RPMI7951 (cell line): ENCODE results near the gene ZFYVE1. TPM values are rescaled to one million over a fixed set of nuclear protein-coding genes. Genes with fewer than 3 reads are reported as not detected.
"Not testable (repeated sequence)": the region's sequence is repeated elsewhere in the genome, so short reads cannot be mapped to it uniquely, and the experiment has no call there.

Source experiments
- DNase-seq: peaks from one replicate; pipeline ENCODE4 v3.0.0-alpha.2; 2012; ENCODE audit warnings: low read depth
- total RNA-seq: library from RNA; depleted of rRNA; stranded (reverse); fragments of >200 nt; shearing (Covaris generic); gene quantifications from 2 replicates; pipeline ENCODE4 v1.2.3, GENCODE V29; 2014; rRNA removed

Gene ZFYVE1, protein sequence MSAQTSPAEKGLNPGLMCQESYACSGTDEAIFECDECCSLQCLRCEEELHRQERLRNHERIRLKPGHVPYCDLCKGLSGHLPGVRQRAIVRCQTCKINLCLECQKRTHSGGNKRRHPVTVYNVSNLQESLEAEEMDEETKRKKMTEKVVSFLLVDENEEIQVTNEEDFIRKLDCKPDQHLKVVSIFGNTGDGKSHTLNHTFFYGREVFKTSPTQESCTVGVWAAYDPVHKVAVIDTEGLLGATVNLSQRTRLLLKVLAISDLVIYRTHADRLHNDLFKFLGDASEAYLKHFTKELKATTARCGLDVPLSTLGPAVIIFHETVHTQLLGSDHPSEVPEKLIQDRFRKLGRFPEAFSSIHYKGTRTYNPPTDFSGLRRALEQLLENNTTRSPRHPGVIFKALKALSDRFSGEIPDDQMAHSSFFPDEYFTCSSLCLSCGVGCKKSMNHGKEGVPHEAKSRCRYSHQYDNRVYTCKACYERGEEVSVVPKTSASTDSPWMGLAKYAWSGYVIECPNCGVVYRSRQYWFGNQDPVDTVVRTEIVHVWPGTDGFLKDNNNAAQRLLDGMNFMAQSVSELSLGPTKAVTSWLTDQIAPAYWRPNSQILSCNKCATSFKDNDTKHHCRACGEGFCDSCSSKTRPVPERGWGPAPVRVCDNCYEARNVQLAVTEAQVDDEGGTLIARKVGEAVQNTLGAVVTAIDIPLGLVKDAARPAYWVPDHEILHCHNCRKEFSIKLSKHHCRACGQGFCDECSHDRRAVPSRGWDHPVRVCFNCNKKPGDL
- total RNA-seq, result 7.3 and 8.1 TPM in 2 replicates

DNA sequence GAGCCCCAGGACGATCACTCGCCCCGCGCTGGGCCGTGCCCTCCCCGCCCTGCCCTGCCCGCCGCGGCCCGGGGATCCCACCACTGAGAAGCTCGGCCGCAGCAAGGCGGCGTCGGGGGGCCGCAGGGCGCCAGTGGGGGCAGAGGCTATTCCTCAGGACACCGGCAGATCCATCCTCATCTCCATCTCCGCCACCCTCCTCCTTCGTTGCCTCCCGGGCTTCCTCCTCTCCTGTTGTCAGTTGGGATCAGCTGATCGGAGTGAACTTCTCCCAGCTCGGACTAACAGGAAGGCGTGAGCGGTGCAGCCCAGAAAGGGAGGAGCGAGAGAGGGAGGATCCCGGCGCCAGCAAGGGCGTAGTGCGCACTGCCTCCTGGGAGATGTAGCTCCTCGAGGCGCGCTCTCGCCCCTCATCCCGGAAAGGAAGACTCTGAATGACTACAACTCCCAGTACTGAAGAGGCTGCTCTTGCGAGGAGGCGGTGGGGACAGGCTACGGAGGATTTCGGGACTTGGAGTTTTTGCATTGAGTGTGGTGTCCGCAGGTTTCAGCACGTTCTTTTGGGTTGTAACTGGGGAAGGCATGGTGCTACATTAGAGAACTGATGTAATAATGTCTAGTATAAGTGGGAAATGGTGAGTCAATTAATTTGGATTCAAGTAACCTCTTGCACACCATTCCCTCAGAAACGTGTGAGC is at the start of gene ZFYVE1:
ZFYVE1 (minus strand) TSS at position 262 of the 698 bp plus-strand sequence. CDS start 2,598 bp downstream, outside the sequence.
- peak; percentile 97 for DNase-seq

DNA sequence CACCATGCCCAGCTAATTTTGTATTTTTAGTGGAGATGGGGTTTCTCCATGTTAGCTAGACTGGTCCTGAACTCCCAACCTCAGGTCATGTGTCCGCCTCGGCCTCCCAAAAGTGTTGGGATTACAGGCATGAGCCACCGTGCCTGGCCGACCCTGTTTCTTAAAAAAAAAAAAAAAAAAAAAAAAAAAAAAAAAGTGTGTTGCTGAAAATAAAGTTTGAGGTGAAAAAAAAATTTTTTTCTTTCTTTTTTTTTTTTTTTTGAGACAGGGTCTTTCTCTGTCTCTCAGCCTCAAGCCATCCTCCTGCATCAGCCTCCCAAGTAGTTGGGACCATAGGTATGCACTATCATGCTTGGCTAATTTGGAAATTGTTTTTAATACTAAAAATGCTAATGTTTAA is 42.7 kb upstream of the ZFYVE1 start:
- DNase-seq, result no peak

DNA sequence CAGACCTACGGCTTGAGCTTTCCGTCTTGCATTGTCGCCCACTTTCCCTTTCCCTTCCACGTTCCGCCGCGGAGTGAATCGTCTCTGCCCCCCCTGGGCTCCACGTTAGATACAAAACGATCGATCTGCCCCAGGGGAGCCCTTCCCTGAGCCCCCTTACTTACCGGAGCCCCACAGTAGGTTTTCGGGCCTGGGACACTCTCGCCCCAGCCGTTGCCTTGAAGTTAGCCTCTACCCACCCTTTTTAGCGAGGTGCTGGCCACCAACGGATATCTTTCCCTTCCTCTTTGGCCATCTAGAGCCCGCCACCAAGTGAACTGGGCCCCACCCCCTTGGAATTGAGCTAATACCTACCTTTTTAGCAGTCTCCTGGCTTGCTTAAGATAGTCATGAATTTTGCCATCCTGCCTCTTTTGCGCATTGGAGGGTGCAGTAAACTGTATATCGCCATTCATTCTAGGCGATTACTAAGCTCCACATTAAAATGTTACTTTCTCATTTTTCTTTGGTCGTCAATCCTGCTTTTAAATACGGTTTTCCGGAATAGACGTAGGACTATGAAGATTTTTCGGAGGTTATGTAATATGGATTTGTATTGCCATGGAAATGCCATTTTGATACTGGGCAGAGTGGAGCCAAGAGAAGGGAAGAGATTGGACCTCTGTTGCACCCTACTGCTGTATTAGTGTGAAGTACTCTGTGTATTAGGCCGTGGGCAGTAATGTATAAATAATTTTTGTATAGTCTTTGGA is 32.2 kb upstream of the ZFYVE1 start:
- peak; percentile 36 for DNase-seq

DNA sequence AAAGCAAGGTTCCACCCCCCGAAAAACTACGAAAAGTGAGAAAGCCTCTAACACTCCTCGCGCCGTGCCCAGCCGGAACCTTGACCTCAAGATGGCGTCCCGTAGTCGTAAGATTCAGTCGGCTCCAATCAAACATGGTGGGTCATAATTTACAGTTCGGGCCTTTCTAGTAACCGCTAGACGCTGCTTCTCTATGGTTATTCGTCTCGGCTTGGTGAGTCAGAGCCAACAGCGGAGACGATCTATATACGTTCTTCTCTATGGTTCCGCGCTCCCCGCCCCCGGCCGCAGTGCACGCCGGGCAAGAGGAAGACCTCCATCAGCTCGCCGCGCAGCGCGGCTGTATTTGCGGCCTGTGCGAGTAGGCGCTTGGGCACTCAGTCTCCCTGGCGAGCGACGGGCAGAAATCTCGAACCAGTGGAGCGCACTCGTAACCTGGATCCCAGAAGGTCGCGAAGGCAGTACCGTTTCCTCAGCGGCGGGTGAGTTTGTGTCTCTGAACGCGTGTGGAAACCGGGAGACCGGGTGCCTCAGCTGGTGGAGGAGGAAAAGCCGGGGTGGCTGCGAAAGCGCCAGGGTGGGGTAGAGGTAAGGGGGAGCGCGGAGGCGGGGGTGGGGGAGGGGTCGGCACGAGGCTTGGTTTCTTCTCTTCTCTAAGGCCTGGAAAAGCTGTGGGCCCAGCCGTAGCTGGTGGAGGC is 31.5 kb upstream of the ZFYVE1 start, which contains the start of gene RBM25:
RBM25 (plus strand) TSS at position 311 of the 698 bp plus-strand sequence. CDS start 13,108 bp downstream, outside the sequence.
- peak; percentile 98 for DNase-seq

DNA sequence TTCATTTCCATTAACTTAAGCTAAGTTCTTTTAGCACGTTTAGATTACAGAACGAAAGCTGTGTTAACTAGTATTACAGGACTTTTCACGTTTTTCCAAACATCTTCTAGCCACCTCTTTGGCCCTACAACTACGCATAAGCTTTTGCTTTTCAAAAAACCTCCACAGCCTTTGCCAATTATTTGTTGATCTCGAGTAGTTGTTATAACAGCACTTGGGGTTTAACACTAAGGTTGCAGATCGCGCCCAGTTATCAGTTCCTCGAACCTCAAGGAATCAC is 31.0 kb upstream of the ZFYVE1 start:
- DNase-seq, result no peak

DNA sequence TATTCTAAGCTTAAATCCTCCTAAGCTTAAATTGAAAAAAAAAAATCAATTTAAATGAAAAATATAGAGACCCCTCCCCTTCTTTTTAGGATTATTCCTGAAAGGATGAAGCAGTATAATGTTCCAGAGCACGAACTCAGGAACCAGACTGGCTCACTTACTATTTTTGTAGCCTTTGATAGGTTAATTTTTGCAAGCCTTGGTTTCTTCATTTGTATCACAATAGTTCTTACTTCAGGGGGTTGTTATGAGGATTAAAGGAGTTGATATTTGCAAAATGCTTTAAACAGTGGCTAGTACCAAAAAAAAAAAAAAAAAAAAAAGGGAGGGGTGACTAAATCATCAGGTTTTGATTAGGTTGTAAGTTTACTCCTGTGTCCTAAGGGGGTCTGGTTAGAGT is 28.3 kb upstream of the ZFYVE1 start:
- no peak for DNase-seq

DNA sequence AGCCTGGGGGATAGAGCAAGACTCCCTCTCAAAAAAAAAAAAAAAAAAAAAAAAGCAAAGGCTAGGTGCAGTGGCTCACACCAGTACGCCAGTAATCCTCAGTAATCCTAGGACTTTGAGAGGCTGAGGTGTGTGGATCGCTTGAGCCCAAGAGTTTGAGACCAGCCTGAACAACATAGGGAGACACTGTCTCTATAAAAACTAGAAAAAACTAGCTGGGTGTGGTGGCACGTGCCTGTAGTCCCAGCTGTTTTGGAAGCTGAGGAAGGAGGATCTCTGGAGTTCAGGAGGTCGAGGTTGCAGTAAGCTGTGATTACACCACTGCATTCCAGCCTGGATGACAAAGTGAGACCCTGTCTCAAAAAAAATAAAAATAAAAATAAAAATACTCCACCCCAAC is 22.5 kb upstream of the ZFYVE1 start:
- no peak for DNase-seq

DNA sequence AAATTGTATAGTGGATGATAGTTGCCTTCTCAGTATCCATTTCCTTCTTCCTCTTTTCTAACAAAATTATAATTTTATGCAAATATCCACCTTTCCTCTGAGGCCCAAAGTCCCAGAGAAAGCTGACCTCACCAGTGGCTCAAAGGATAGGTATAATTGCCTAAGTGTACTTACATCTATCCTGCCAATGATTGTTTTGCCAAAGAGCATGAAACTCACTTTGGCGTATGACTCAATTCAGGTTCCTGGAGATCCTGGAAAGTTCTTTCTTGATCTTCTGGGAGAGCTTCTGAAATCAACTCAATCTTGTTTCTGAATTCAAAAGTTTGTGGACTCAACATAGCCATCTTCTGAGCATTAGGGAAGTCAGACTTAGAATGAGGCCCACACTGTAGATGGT is 20.9 kb upstream of the ZFYVE1 start:
- no peak for DNase-seq

DNA sequence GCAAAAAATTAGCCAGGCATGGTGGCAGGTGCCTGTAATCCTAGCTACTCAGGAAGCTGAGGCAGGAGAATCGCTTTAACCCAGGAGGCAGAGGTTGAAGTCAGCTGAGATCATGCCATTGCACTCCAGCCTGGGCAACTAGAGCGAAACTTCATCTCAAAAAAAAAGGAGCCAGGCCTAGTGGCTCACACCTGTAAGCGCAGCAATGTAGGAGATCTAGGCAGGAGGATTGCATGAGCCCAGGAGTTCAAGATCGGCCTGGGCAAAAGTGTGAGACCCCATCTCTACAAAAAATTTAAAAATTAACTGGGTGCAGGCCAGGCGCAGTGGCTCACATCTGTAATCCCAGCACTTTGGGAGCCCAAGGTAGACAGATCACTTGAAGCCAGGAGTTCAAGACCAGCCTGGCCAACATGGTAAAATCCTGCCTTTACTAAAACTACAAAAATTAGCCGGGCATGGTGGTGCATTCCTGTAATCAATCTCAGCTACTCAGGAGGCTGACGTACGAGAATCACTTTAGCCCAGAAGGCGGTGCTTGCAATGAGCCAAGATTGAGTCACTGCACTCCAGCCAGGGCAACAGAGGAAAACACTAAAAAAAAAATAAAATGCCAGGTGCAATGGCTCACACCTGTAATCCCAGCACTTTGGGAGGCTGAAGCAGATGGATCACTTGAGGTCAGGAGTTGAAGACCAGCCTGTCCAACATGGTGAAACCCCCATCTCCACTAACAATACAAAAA is 10.0 kb upstream of the ZFYVE1 start:
- not testable (repeated sequence) for DNase-seq

DNA sequence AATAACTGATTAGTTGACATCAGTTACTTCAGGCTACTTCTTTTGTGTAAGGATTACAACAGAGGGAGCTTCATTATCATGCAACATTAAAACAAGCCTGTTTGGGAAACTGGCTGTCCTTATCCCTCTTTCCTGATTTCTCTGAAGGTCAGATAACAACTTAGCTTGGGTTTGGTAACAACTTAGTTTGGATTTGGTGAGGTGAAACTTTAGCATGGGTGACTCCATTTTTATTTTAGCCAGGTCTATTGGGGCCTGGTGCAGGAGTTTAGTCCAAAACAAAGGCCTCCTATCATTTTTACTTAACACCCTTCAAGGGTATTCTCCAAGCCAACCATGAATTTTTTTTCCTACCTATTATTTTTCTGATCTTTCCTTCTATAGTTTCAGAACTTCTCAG is 1.1 kb upstream of the ZFYVE1 start:
- DNase-seq, result no peak

DNA sequence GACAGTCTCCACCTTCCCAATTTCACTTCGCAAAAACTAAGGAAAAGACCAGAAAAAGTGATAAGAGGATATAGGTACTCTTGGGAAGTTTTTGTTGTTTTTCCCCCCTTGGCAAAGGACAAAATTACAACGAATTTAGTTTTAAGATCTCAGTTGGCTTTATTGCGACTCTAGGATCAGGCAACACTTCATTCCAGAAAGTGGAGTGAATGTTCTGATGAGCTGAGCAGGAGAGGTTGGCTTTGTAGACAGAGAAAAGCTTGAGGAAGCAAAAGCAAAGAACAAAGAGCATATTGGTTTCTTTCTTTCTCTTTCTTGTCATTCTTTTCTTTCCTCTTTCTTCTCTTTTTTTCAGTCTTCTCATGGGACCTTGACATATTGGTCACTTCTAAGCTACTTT is 640 bp upstream of the ZFYVE1 start:
- no peak for DNase-seq

DNA sequence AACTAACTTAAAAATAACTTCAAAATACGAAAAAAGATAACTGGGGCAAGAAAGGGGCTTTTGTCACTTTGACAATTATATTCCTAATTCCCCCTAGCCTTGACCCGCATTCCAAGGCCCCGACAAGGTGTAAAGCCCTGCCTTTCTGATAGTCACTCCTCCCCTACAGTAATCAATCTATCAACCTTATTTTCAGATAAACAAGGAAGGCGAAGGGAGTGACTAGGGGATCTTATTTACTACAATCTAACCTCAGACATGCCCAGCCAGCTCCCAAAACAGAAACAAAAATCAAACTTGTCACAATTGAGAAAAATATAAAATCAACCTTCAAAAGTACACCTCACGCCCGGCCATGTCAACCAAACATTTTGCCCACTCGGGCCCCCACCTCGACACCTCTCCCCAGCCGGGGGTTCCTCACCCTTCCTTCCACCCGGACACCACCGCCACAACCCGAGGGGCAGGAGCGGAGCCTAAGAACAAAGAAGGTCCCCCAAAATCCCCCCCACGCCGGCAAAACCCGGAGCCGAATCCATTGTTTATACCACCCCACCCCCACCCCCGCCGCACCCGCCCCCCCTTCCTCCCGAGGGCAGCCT is 562 bp downstream of the ZFYVE1 start:
- DNase-seq, result no peak

DNA sequence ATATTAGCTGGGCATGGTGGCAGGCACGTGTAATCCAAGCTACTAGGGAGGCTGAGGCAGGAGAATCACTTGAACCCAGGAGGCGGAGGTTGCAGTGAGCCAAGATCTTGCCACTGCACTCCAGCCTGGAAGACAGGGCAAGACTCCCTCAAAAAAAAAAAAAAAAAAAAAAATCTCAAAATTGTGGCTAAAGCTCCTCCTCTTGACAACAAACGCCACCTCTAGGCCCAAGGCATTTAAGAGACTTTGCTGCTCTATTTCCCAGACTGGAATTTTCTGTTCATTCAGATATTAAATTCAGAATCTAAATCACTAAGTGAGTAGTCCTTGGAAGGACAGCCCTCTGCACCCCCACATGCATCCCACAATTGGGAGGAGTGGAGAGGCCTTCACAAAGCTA is 1.4 kb downstream of the ZFYVE1 start:
- peak; percentile 19 for DNase-seq

DNA sequence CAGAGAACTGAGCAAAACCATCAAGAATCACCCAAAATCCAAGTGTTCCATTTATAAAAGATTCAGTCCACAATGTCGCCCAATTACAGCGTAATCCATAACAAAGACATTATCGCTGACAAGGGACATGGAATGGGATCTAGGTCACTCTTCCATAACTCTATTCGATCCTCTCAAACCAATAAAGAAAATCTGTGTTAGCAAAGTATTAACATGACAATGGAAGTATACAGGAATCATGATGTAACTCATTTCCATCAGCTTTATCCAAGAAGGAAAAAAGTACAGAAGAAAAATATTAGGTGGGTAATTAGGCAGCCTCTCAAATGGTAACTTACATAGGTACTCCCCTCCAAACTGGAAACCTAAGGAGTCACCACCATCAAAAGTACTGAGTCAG is 4.9 kb downstream of the ZFYVE1 start:
- DNase-seq, result no peak

DNA sequence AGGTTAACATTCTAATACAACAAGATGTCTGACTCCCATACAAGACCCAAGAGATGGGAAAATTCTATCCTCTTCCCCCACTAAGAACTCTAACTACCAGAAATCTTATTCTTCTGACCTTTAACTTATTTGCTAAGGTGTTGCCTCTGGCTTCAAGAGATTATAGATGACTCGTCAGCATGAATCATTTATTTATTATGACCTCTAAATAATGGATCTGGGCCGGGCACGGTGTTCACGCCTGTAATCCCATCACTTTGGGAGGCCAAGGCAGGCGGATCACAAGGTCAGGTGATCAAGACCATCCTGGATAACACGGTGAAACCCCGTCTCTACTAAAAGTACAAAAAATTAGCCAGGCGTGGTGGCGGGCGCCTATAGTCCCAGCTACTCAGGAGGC is 10.9 kb downstream of the ZFYVE1 start:
- not testable (repeated sequence) for DNase-seq

DNA sequence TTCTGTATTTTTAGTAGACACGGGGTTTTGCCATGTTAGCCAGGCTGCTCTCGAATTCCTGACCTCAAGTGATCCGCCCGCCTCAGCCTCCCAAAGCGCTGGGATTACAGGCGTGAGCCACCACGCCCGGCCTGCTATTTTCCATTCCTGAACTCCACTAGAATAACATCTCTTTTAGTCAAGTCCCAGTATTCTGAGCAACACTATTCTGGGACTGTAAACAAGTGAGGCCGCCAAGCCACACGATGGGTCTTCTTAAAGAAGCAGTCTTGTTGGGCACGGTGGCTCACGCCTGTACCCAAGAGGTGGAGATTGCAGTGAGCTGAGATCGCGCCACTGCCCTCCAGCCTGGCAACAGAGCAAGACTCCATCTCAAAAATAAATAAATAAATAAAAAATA is 11.4 kb downstream of the ZFYVE1 start:
- not testable (repeated sequence) for DNase-seq

DNA sequence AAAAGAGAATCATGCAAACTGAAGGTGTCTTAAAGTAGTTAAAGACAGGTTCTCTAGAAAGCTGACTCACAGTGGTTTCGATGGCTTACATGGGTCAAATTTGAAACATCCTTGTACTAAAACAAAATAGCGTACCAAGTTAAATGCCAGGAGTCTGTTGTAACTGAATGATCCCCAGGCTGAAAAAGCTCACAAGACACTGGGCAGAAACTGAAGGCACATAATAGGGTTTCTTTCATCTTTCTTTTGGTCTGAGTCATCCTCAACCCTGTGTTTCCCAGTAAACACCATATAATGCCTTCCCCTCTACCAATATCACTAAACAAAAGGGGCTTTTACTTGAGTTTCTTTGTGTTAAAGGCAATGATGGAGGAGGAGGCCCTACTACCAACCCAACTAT is 12.8 kb downstream of the ZFYVE1 start:
- DNase-seq, result peak; percentile 51

DNA sequence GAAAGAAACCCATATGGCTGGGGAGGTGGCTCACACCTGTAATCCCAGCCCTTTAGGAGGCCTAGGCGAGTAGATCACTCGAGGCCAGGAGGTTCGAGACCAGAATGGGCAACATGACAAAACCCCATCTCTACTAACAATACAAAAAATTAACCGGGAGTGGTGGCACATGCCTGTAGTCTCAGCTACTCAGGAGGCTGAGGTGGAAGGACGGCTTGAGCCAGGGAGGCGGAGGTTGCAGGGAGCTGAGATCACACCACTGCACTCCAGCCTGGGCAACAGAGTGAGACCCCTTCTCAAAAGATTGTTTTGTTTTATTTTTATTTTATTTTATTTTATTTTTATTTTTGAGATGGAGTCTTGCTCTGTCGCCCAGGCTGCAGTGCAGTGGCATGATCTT is 15.7 kb downstream of the ZFYVE1 start:
- DNase-seq, result not testable (repeated sequence)

DNA sequence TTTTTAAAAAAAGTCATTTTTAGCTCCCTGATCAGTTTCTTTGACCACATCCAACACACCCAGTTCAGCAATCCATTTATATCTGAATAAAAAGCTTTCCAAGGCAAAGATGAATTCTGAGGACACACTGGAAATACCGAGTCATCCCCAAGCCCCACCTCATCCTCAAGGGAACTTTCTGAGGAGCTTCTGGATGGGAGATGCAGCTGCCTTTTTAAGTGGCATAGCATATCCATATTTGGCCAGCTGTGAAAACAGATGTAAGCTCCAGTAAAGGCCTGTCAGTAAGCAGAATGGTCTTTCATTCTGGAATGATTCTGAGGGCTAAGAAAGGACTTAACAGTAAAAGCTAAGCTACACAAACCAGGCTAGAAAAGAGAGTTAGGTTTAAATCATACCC is 18.4 kb downstream of the ZFYVE1 start:
- peak; percentile 34 for DNase-seq

DNA sequence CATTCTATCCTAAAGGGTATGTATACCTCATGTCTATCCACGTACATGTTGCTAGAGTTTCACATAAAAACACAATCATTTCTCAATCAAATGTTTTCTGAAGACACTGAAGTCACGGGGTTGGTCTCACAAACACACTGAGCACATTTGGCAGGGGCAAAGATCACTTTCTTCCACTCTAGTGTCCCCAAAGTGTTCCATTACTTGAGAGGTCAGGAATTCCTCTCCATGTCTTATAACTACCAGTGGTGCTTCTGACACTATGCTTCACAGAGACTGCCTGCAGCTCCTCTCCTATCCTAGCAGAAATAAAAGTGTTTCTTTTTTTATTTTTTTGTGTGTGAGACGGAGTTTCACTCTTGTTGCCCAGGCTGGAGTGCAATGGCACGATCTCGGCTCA is 19.1 kb downstream of the ZFYVE1 start:
- DNase-seq, result no peak
